H1 (cell line): ENCODE results near the gene CCNA1. TPM values are rescaled to one million over a fixed set of nuclear protein-coding genes. Genes with fewer than 3 reads are reported as not detected.

Experiments used
- CTCF ChIA-PET: fragments of 300-600 bp; sonication (Branson Sonifier 250); formaldehyde crosslinking; loops from one replicate; lab custom pipeline; 2021; ENCODE audit not compliant: partially characterized antibody; lab: Charles Lee
- POLR2A ChIA-PET: fragments of 300-600 bp; sonication (Branson Sonifier 250); formaldehyde crosslinking; loops from one replicate; lab custom pipeline; 2021; ENCODE audit warnings: inconsistent platforms; ENCODE audit not compliant: partially characterized antibody; lab: Charles Lee
- DNase-seq, 2 experiments: peaks; one replicate each; pipeline versions ENCODE4 v3.0.0 to v3.0.0-alpha.2; 2010 to 2022; ENCODE audit warnings: low spot score in 2 of 2, low read depth in 1 of 2, mixed read lengths in 1 of 2
- FAIRE-seq: peaks from 2 replicates; lab custom pipeline; 2011; peaks lifted over from hg19 to GRCh38; lab: Jason Lieb, UNC
- H2AFZ ChIP-seq: 2 replicates; pipeline ENCODE4 v1.8.1; 2012; ENCODE audit warnings: low read length, inconsistent platforms
- H2AK5ac ChIP-seq: 2 replicates; pipeline ENCODE4 v1.6.1; 2013; ENCODE audit warnings: low read depth, low read length
- H2BK120ac ChIP-seq: replicated peaks from 2 replicates; pipeline ENCODE3; 2013; ENCODE audit warnings: low read depth, low read length, inconsistent platforms
- H2BK12ac ChIP-seq: 2 replicates; pipeline ENCODE4 v1.6.1; 2013; ENCODE audit warnings: low read depth, low read length
- H2BK15ac ChIP-seq: 2 replicates; pipeline ENCODE4 v1.6.1; 2013; ENCODE audit warnings: low read length
- H2BK20ac ChIP-seq: 2 replicates; pipeline ENCODE4 v1.6.1; 2013; ENCODE audit warnings: low read length
- H2BK5ac ChIP-seq: 2 replicates; pipeline ENCODE4 v1.6.1; 2013; ENCODE audit warnings: low read depth, low read length
- H3K14ac ChIP-seq: 2 replicates; pipeline ENCODE4 v1.6.1; 2013; ENCODE audit warnings: inconsistent platforms; ENCODE audit not compliant: insufficient read length
- H3K18ac ChIP-seq: 2 replicates; pipeline ENCODE4 v1.6.1; 2013; ENCODE audit warnings: low read length; ENCODE audit errors: extremely low read depth
- H3K23ac ChIP-seq: 2 replicates; pipeline ENCODE4 v1.6.1; 2013; ENCODE audit warnings: inconsistent platforms; ENCODE audit not compliant: insufficient read length
- H3K23me2 ChIP-seq: 2 replicates; pipeline ENCODE4 v1.6.1; 2013; ENCODE audit warnings: low read depth, low read length
- H3K27ac ChIP-seq: 2 replicates; pipeline ENCODE4 v1.6.1; 2011; ENCODE audit warnings: low read depth, low read length, inconsistent platforms
- H3K27me3 ChIP-seq, 4 experiments: replicated peaks in 1 of 4; 1 replicate in 1 of 4; 2 replicates in 3 of 4; pipeline versions ENCODE4 v1.6.1 to v1.8.1; 2011 to 2013; ENCODE audit warnings: low read length in 3 of 4, mild to moderate bottlenecking in 3 of 4, inconsistent platforms in 2 of 4, mixed read lengths in 2 of 4, moderate library complexity in 1 of 4; ENCODE audit not compliant: control insufficient read depth in 3 of 4, insufficient read depth in 3 of 4; ENCODE audit errors: extremely low read depth in 1 of 4
- H3K36me3 ChIP-seq, 4 experiments: 2 replicates each; pipeline versions ENCODE4 v1.6.1 to v1.8.1; 2011 to 2013; ENCODE audit warnings: mild to moderate bottlenecking in 4 of 4, low read length in 3 of 4, moderate library complexity in 2 of 4, control low read depth in 1 of 4, inconsistent platforms in 1 of 4; ENCODE audit not compliant: insufficient read depth in 4 of 4, control insufficient read depth in 2 of 4
- H3K4ac ChIP-seq: replicated peaks from 2 replicates; pipeline ENCODE3; 2013; ENCODE audit warnings: low read length, low read depth, mixed read lengths, inconsistent platforms; ENCODE audit not compliant: insufficient read length
- H3K4me1 ChIP-seq, 4 experiments: replicated peaks in 1 of 4; 1 replicate in 1 of 4; 2 replicates in 3 of 4; pipeline versions ENCODE4 v1.6.1 to v1.8.1; 2011 to 2013; ENCODE audit warnings: low read length in 3 of 4, inconsistent platforms in 2 of 4, mixed read lengths in 1 of 4; ENCODE audit not compliant: insufficient read depth in 4 of 4, control insufficient read depth in 3 of 4
- H3K4me2 ChIP-seq, 2 experiments: 2 replicates each; pipeline versions ENCODE4 v1.6.1 to v1.8.1; 2011 to 2013; ENCODE audit warnings: low read depth in 2 of 2, low read length in 2 of 2, control low read depth in 1 of 2, inconsistent platforms in 1 of 2, mild to moderate bottlenecking in 1 of 2; ENCODE audit not compliant: insufficient read depth in 1 of 2
- H3K4me3 ChIP-seq, 4 experiments: fragments of 200-600, 300-600 bp in 1 of 4; sonication (generic), shearing (Covaris generic), sonication (Bioruptor Twin) in 1 of 4; 2 replicates each; pipeline versions ENCODE4 v1.5.1 to v1.8.1; 2011 to 2016; ENCODE audit warnings: low read length in 4 of 4, low read depth in 3 of 4, control low read depth in 2 of 4, inconsistent platforms in 2 of 4, mild to moderate bottlenecking in 2 of 4, mixed read lengths in 1 of 4, moderate library complexity in 1 of 4; ENCODE audit not compliant: insufficient read depth in 2 of 4; ENCODE audit errors: extremely low read depth in 1 of 4
- H3K56ac ChIP-seq: replicated peaks from 2 replicates; pipeline ENCODE3; 2013; ENCODE audit warnings: low read depth, mild to moderate bottlenecking, mixed read lengths, low read length, inconsistent platforms; ENCODE audit not compliant: insufficient read length
- H3K79me1 ChIP-seq: 2 replicates; pipeline ENCODE4 v1.6.1; 2013; ENCODE audit warnings: low read depth, low read length, control low read depth
- H3K79me2 ChIP-seq, 2 experiments: 2 replicates each; pipeline versions ENCODE4 v1.6.1 to v1.8.1; 2012 to 2013; ENCODE audit warnings: low read length in 2 of 2, mild to moderate bottlenecking in 2 of 2, inconsistent platforms in 1 of 2; ENCODE audit not compliant: insufficient read depth in 2 of 2, control insufficient read depth in 1 of 2
- H3K9ac ChIP-seq, 4 experiments: replicated peaks in 1 of 4; 1 replicate in 1 of 4; 2 replicates in 3 of 4; pipeline versions ENCODE4 v1.6.1 to v1.8.1; 2011 to 2013; ENCODE audit warnings: low read depth in 3 of 4, low read length in 3 of 4, control low read depth in 2 of 4, mild to moderate bottlenecking in 2 of 4, moderate library complexity in 2 of 4, inconsistent platforms in 1 of 4; ENCODE audit errors: extremely low read depth in 1 of 4
- H3K9me3 ChIP-seq, 2 experiments: 2 replicates each; pipeline versions ENCODE4 v1.6.1 to v1.8.1; 2012 to 2013; ENCODE audit warnings: mild to moderate bottlenecking in 2 of 2, moderate library complexity in 2 of 2, control low read depth in 1 of 2, inconsistent platforms in 1 of 2, low read depth in 1 of 2, low read length in 1 of 2, mixed read lengths in 1 of 2; ENCODE audit not compliant: insufficient read depth in 2 of 2
- H4K20me1 ChIP-seq, 2 experiments: replicated peaks in 1 of 2; 2 replicates each; pipeline versions ENCODE3 to v1.8.1; 2011 to 2013; ENCODE audit warnings: inconsistent platforms in 2 of 2, low read length in 2 of 2, mild to moderate bottlenecking in 1 of 2; ENCODE audit not compliant: insufficient read depth in 2 of 2, control insufficient read depth in 1 of 2
- H4K5ac ChIP-seq: 2 replicates; pipeline ENCODE4 v1.6.1; 2013; ENCODE audit warnings: low read length, low read depth, mixed read lengths, inconsistent platforms; ENCODE audit not compliant: insufficient read length
- H4K8ac ChIP-seq: 2 replicates; pipeline ENCODE4 v1.8.0; 2013; ENCODE audit warnings: mild to moderate bottlenecking, moderate library complexity, low read length, inconsistent platforms; ENCODE audit not compliant: insufficient read depth; ENCODE audit errors: extremely low read depth
- H4K91ac ChIP-seq: replicated peaks from 2 replicates; pipeline ENCODE3; 2013; ENCODE audit warnings: low read length, mixed read lengths, inconsistent platforms; ENCODE audit not compliant: insufficient read length
- BCL11A ChIP-seq, 2 experiments: IDR thresholded peaks; one replicate each; pipeline ENCODE4 v1.6.1; 2011; ENCODE audit warnings: low read depth in 2 of 2, low read length in 2 of 2, mild to moderate bottlenecking in 2 of 2
- FOSL1 ChIP-seq: IDR thresholded peaks from 2 replicates; pipeline ENCODE4 v1.6.1; 2011; ENCODE audit warnings: mild to moderate bottlenecking, low read depth, low read length, moderate library complexity; ENCODE audit not compliant: insufficient read depth
- KDM4A ChIP-seq: IDR thresholded peaks from one replicate; pipeline ENCODE4 v1.7.1; 2012; ENCODE audit warnings: low read depth, mild to moderate bottlenecking, moderate library complexity, low read length, inconsistent platforms; ENCODE audit not compliant: severe bottlenecking
- RAD21 ChIP-seq, 2 experiments: IDR thresholded peaks in 1 of 2; conservative IDR thresholded peaks in 1 of 2; 2 replicates each; pipeline ENCODE4 v1.6.1; 2011; ENCODE audit warnings: low read depth in 2 of 2, low read length in 2 of 2, improper control_type of control experiment in 1 of 2, inconsistent platforms in 1 of 2, mild to moderate bottlenecking in 1 of 2, moderate library complexity in 1 of 2
- RXRA ChIP-seq: IDR thresholded peaks from 2 replicates; pipeline ENCODE4 v1.6.1; 2011; ENCODE audit warnings: low read depth, mild to moderate bottlenecking, low read length, moderate library complexity; ENCODE audit not compliant: insufficient read depth
- SIN3A ChIP-seq, 2 experiments: IDR thresholded peaks in 1 of 2; conservative IDR thresholded peaks in 1 of 2; 2 replicates each; pipeline ENCODE4 v1.6.1; 2011 to 2012; ENCODE audit warnings: low read length in 2 of 2, improper control_type of control experiment in 1 of 2, low read depth in 1 of 2, mild to moderate bottlenecking in 1 of 2
- WGBS, 2 experiments: shearing (Covaris generic) in 1 of 2; methylation state at CpG; one replicate each; pipeline versions ENCODE4 v1.1.6 to v1.1.7; 2013 to 2015; ENCODE audit warnings: low lambda C conversion rate in 2 of 2, mixed read lengths in 2 of 2, inconsistent platforms in 1 of 2, low coverage in 1 of 2, missing lambda C conversion rate in 1 of 2; ENCODE audit not compliant: insufficient replicate concordance in 2 of 2, insufficient coverage in 1 of 2, insufficient read length in 1 of 2; ENCODE audit errors: extremely low coverage in 1 of 2, missing lambda C conversion rate in 1 of 2; 5-methylcytosine and 5-hydroxymethylcytosine counted together
- polyA plus RNA-seq, 7 experiments: library from polyadenylated mRNA; depleted of rRNA in 3 of 7; stranded (reverse) in 5 of 7; unstranded in 2 of 7; fragments of >200 nt in 5 of 7; fragments of 200-250 nt in 2 of 7; gene quantifications; 1 replicate in 5 of 7; 2 replicates in 1 of 7; 4 replicates in 1 of 7; pipeline versions ENCODE4 v1.2.1 to v1.2.3, GENCODE V29; 2011 to 2013; ENCODE audit warnings: missing spikeins in 2 of 7, mixed read lengths in 2 of 7
- total RNA-seq: library from RNA; stranded (reverse); fragmentation: NEBNext Ultra II Directional; extraction: Animal tissue kit (Norgen Biotek cat#: 25700); gene quantifications from 2 replicates; pipeline ENCODE4 v1.2.1, GENCODE V29; 2021

The CCNA1 gene
- total and polyA plus RNA-seq, 2 of the 8 experiments (the other 6 are each of a cell fraction or from before 2014, with no cell fraction given) = 2.2 to 4.1 TPM

- Histone ChIP-seq H3K14ac (no peak overlapping the region), H4K8ac (no peak overlapping the region), H3K4me1 (no peaks in the 10 kb centered on the region), H3K9ac (no peak overlapping the region), H3K36me3 (no peaks in the 10 kb centered on the region), H4K91ac (no peak overlapping the region), H3K56ac (no peak overlapping the region), H3K27ac (no peak overlapping the region), H2BK15ac (no peak overlapping the region), H3K4me2 (no peak overlapping the region), H3K4ac (no peak overlapping the region), H3K23me2 (no peaks in the 10 kb centered on the region), H4K20me1 (no peaks in the 10 kb centered on the region), H2BK120ac (no peak overlapping the region), H3K79me1 (no peaks in the 10 kb centered on the region), H3K9me3 (no peaks in the 10 kb centered on the region), H3K23ac (no peak overlapping the region), H2BK12ac (no peak overlapping the region), H3K4me3 (no peak overlapping the region), H2AK5ac (no peak overlapping the region), H2BK5ac (no peak overlapping the region), H3K18ac (no peak overlapping the region), H4K5ac (no peak overlapping the region), H2BK20ac (no peak overlapping the region), H3K27me3 (no peaks in the 10 kb centered on the region), H2AFZ (no peak overlapping the region), H3K79me2 (no peaks in the 10 kb centered on the region)
- 77% methylated on average over 1 of the region's 1 CpG; no CpG with 5 or more reads in 1 of the 2 experiments for WGBS, 2 experiments
- TF ChIP-seq KDM4A = no peak
- no peak for TF ChIP-seq RXRA
- TF ChIP-seq BCL11A (IDR thresholded peaks at IDR 0.05; ENCODE audit: low read depth in 2 of 2, low read length in 2 of 2) = no peak
- TF ChIP-seq RAD21 (IDR thresholded peaks at IDR 0.05 in 1 of 2, conservative IDR thresholded peaks at IDR 0.05 in 1 of 2; ENCODE audit: low read depth in 2 of 2, low read length in 2 of 2) = no peak
- TF ChIP-seq FOSL1 = no peak
- no peak for TF ChIP-seq SIN3A (conservative IDR thresholded peaks at IDR 0.05 in 1 of 2, IDR thresholded peaks at IDR 0.05 in 1 of 2; ENCODE audit: low read depth in 1 of 2, low read length in 2 of 2)
- DNase-seq = no peak
- FAIRE-seq = no peak
- ChIA-PET CTCF (interaction anchor here (0.7 to 1.3 kb wide), 3 partner anchors 11 to 103 kb away, joined by 3 to 4 read pairs (median 4); no protein-coding TSS in a partner anchor), POLR2A (no interaction called here)
Measured at GRCh38 chr13:36385489-36385888, 46.8 kb upstream of the CCNA1 start.
